Stimulated activated CD4-positive, alpha-beta T cell treated with anti-CD3 and anti-CD28 coated beads, Interleukin-2, amount 100 ng/mL, for 48 hours (primary cell): ENCODE results near the gene KRT72.

ENCODE experiments used
- DNase-seq, 2 donors: peaks; one replicate each; pipeline ENCODE4 v3.0.0-alpha.2; 2020

The KRT72 gene

GRCh38 chr12:52600941-52601481, at the start of gene KRT72:
Gene KRT72, minus strand, starts transcription at chr12:52601463. Its CDS starts 11 bp downstream, at chr12:52601452.
- no peak for DNase-seq

DNA sequence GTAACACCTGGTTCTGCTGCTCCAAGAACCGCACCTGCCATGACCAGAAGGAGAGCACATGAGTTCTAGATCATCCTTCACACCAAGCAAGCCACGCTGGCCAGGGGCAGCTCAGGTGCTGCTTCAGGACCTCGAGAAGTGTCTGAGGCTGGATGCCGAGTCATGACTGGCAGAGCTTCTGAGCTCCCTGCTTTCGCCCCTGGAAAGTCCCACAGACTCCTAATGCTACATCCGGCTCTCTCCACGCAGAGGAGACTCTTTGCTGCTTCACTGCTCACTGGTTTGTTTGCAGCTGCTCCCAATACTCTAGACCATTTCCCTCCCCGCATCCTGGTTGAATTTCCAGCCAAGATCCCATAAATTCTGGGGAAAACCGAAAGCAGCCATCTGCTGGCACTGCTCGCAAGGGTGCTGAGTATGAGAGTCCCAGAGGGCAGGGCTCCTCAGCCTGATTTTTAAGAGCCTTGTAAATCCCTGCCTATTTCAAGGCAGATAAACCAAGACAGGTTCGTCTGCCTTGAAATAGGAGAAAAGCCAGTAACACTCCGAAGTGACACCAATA, 49.3 kb upstream of the KRT72 start:
- no peak for DNase-seq

DNA sequence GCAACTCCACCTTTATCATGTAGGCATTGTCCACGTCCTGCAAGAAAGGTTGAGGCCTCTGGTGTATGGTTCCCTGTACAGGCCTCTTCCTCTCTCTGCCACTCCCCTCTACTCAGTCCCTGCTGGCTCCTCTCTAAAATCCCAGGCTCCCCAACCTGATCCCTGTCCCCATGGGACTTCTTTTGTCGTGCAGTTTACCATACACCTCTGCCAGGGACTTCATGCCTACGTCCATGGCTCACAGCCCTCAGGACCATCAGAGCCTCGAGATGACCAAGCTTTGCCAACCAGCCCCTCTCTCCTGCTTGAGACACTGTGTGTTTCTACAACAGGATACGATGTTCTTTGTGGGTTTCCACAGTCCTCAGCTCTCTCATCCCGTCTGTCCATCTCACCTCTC, 47.8 kb upstream of the KRT72 start:
- DNase-seq, result no peak

- no peak for DNase-seq
Observed at GRCh38 chr12:52648012-52648550, 46.8 kb upstream of the KRT72 start.

DNA sequence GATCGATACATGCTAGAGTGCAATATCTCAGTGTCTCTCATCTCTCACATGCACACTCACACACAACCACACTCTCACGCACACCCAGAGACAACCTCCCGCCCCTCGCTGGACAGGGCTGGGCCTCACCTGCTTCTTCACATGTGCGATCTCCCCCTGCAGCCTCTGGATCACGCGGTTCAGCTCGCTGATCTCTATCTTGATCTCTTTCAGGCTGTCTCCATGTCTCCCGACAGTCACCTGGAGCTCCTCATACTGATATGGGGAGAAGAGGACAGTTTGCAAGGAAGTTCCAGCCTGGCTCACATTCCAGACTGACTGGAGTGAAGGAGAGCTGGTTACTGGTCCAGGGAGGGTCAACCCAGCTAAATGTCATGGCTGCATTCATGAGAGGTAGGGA, 46.3 kb upstream of the KRT72 start:
- no peak for DNase-seq

GRCh38 chr12:52646613-52647012, 45.4 kb upstream of the KRT72 start:
- DNase-seq, result no peak

- no peak for DNase-seq
Observed at GRCh38 chr12:52645982-52646381, 44.7 kb upstream of the KRT72 start.

DNA sequence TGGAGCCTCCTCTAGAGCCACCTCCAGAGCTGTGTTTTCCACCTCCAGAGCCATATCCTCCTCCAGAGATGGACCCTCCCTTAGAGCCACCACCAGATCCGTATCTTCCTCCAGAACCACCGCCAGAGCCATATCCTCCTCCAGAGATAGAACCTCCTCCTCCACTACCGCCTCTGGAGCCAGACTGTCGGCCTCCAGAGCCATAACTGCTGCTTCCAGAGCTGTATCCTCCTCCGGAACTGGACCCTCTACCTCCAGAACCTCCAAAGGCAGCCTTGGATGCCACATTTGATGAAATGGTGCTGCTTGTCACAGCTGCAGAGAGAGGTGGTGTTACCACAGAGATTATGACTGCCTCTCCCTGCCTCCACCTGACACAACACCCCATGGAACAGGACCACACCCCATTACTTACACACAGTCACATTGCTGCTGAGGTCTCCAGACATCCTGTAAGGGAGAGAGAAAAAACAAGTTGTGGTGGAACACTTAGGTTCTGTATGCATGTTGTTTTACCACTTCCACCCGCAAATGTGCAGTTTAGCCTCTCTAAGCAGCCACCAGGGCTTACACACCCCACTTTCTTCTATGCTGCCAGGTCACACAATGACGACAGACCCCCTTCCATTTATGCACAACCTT, 44.0 kb upstream of the KRT72 start:
- no peak for DNase-seq

DNA sequence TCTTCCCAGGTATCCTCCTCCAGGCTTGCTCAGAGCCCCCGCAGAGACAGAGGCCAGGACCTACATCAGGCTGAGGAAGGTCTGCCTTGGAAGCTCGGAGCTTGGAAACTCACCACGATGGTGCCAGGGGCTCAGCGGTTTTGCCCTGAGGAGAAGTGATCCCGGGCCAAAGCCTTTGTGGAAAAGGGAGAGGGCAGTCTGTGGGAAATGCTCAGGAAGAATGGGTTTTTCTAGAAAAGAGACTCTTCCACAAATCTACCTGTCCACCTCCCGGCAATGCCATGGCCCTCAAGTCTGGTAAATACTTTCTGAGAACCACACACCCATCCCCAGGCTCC, 42.8 kb upstream of the KRT72 start:
- no peak for DNase-seq

DNA sequence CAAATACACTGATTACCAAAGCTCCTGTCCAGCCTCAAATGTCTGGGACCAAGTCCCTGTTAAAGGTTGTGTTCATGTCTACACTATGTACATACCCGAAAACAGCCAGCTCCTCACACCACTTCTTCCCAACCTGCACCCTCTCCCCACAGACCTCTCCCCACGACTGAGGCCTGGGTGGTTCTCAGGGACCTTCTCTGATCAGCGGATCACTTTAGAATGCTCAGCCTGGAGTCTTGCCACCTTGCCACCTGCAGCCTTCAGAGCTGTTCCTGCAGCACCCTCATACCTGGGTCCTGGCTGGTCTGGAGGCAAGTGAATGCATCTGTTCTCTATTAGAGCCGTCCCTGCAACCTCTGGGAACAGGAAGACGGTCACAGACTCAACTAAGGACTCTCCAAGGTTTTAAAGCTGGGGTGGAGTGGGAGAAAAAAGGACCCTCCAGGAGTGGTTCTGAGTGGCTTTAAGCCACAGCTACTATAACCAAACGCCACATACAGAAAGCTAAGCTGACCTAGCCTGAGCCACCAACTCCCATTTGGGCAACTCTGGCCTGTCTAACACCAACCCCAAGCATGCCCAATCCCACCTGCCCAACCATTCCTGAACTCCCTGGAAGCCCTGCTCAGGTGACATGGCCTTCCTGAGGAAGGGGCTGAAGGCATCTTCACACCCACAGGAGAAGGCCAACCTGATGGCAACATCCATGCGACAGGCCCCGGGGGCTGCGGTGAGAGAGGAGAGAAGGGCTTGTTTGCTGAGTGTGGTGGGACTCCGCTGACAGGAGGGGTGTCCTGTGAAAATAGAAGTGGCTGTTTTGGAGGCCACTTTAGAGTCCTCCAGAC, 42.2 kb upstream of the KRT72 start:
- no peak for DNase-seq

GRCh38 chr12:52641468-52641867, 40.2 kb upstream of the KRT72 start:
- no peak for DNase-seq

DNA sequence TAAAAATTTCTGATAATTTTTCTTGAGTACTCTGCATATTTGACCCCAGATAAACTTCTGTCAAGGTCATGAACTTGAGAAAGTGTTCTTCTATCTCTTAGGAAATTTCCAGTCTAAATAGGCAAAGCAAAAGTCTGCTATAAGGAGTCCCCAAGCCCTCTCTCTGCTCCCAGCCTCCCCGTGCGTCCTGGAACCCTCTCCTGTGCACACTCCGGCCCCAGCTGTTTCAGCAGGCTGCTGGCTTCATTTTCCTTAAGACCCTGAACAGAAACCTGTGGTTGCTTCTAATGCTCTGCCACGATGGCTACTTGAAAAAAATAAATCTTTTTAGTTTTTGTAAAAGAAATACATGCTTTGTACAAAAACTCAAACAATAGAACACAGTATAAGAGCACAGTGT, 36.0 kb upstream of the KRT72 start:
- no peak for DNase-seq

DNA sequence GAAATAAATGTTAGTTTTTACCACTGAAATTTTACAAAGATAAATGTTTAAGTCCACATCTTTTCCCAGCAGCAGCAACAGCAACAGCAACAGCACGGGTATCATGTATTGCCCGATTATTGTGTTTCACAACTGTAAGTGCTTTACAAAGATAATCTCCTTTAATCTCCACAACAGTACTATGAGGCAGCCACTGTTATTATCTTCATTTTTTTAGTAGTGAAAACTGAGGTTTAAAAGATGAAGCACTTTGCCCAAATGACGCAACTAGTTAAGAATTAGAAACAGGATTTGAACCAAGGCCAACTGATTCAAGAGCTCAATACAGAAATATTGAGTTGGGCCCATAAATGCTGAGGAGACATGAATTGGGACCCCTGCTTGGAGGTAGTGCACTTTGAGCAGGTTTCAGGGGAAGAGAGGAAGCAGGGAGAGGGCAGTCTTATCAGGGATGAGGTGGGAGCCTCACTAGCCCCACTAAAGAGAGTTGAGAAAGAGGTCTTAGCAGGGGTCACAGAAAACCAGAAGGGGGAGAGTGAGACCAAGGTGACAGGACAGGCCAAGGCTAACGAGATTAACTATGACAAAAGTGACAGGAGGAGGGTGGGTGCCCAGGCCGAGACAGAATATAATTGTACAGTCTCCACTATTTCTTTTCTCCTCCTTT, 35.5 kb upstream of the KRT72 start:
- no peak for DNase-seq

GRCh38 chr12:52636189-52636588, 34.9 kb upstream of the KRT72 start:
- no peak for DNase-seq

DNA sequence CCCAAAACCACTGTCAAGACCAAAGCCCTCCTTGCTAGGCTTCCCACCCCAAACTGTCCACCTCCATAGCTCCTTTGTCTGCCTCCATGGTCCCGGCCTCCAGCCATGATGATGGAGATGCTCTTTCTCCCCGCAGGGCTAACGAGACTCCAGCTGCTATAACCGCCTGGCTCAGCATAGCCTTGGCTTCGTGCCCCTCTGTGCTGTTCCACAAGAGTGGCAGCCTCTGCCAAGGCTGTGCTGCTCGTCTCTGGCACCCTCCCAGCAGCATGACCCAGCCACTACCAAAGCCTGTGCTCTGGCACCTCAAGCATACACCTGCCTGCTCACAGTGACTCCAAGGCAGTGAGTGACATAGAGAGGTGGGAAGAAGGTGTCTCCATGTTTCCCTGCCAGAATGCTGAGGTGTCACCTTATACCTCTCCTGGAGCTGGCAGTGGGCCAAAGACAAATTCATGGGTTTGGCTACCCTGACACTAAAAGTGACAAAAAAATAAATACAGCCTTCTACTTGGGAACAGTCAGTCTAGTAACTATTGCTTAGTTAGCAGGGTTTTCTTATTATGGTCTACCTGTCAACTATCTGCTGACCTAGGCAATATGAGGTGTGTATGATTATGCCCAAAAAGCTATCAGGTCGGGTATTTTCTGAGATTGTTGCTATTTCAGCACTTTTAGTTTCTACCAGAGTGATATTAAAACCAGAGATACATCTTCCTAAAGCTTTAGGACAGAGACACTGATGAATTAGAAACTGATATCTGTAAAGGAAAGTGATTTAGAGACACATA, 33.2 kb upstream of the KRT72 start:
- no peak for DNase-seq

GRCh38 chr12:52633383-52633782, 32.1 kb upstream of the KRT72 start:
- no peak for DNase-seq

DNA sequence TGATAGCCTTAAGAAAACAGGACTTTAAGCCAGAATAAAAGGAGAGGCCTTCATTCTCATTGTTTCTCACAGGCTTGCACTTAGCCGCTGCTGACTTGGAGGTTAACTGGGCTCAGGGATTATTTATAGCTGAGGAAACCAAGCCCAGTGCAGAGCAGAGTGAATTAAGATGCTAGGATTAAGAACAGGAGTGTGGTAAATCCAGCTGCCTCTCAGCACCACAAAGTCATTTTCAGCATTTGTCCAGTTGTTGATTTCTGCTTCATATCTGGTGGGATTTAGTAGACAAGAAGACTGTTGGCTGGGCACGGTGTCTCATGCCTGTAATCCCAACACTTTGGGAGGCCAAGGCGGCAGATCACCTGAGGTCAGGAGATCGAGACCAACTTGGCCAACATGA, 31.4 kb upstream of the KRT72 start:
- no peak for DNase-seq

DNA sequence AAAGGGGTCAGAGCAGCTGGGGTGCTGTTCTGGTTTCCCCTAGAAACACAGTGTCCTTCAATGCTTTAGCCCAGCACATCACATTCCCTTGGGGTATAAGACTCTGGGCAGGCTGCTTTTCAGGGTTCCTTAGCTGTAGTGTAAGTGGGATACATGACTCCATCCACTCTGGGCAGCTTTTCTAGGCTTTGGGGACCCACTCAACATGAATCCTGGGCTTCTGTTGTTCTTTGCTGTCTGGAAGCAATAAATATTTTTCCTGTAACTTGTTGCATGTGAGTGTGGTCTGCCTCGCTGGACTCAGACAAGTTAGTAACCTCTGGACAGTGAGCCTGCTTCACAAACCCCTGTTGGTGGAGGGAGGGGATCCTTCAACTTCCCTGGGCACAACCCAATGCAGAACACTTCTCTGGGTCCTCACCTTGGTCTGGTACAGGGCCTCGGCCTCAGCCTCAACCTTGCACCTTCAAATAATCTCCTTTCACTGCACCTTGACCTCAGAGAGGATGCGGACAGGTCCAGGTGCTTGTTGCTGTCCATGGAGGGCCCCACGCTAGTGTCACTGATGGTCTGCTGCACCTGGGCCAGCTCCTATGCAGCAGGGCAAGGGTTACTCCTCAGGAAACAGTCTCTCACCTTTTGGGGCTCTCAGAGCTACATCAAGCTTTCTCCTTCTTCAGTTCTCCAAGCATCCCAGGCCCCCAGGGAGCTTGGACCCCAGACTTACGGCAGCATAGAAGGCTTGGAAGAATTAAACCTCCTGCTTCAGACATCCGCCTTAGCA, 30.6 kb upstream of the KRT72 start:
- no peak for DNase-seq

DNA sequence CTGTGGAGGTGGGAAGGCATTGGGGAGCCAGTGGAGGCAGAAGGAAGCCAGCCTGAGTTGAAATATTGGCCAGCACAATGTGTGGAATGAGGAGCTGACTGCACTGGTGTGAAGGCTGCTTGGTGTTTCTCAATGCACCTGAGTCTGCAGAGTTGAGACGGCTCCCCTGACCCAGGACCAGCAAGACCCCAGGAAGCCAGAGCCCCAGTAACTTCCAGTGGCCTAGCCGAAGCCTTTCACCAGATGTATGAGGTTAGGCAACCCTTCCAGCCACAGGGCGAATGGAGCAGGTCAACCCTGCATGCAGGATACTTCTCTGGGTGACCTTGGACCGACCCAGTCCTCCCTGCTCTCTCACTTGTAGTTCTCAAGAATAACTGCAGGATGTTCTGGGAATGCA, 30.0 kb upstream of the KRT72 start:
- no peak for DNase-seq

DNA sequence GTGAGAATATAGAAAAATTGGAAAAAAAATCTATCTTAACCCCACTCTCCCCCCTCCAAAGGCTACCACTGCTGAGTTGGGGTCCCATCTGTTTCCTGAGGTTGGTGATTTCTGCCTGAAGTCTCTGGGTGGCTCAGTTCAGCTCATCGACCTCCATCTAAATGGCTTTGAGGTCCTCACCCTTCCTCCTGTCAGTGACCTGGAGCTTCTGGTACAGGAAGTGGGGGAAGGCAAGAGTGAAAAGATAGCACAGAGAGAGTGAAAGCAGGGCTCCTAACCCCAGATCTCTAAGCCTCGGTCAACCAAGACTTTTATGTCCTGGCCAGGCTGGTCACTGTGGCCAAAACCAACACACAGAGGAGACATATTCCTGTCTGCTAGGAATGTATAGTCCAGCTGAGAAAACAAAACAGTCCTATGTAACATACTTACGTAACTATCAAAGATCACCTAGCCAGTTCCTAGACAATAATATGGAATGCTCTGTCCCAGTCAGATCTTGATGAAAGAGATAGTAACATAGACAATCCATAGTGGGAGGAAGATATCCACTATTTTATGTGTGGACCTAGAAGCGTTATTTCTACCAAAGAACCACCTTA, 29.4 kb upstream of the KRT72 start:
- no peak for DNase-seq

DNA sequence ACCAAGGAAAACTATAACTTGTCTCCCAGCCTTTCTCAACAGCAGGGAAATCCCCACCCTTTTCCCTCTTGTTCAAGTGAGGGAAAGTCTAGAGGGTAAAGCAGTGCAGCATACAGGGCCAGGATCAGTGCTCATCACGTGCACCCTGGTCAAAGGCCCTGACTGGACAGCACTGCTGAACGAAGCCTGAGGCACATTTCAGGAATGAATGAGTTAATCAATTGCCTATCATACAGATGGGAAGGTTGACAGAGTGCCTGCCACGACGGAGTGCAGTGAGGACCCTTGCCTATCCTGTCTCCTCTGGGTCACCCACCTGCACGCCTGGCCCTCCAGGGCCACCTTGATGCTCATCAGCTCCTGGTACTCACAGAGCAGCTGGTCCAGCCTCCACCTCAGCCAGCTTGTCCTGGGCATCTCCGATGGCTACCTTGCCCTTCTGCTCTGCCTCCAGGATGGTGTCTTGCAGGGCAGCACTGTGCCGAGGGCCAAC, 28.8 kb upstream of the KRT72 start:
- no peak for DNase-seq
